ENCODE measurements around the gene NOTCH2. TPM values are rescaled to one million over a fixed set of nuclear protein-coding genes. Genes with fewer than 3 reads are reported as not detected.

The NOTCH2 gene
- total RNA-seq, 6 donors from 2014 or later: 71.0 to 119 (median 89.1) TPM

- 75 to 95% methylated on average over 1 to 4 of the region's 4 CpGs for WGBS, 2 donors
- Histone ChIP-seq H3K27me3 (no peaks in the 10 kb centered on the region), H3K4me3 (no peak overlapping the region), H3K9me3 (no peaks in the 10 kb centered on the region), H3K4me1 (no peaks in the 10 kb centered on the region), H3K36me3 (no peaks in the 10 kb centered on the region), H3K27ac (no peak overlapping the region)
- no peak for ATAC-seq (ENCODE audit: low FRiP score in 2 of 2)
- DNase-seq: no peak
- TF ChIP-seq EP300 (IDR thresholded peaks at IDR 0.05) (no peak), CTCF (IDR thresholded peaks at IDR 0.05) (no peak), POLR2A (IDR thresholded peaks at IDR 0.05) (no peak), POLR2AphosphoS5 (IDR thresholded peaks at IDR 0.05) (no peak)
Measured at GRCh38 chr1:119902775-119903442, 166.6 kb downstream of the NOTCH2 start.

DNA sequence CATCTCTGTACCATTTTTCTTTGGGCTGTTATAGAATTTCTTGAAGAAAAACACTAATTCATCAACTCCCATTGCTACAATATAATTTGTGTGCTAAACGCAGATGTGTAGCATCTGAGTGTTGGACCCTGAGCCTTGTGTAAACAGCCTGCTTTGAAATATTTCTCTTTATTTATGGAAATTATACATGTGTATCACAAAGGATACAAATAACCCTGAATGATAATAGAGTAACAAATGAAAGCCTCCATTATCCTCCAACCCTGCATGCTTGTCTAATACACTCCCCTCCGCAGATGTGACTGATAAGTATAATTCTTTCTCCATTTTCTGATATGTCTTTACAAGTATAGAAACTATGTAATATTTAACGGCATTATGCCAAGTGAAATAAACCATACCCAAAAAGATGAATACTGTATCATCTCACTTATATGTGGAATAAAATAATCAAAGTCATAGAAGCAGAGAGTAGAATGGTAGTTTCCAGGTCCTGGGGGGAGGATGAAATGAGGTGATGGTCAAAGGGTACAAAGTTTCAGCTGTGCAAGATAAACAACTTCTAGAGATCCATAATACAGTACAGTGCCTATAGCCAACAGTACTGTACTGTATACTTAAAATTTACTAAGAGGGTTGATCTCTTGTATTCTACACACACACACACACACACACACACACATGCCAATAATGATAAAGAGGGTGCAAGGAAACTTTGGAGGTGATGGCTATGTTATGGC lies 170.3 kb downstream of the NOTCH2 start:
- no peak for TF ChIP-seq EP300 (IDR thresholded peaks at IDR 0.05)
- TF ChIP-seq CTCF (IDR thresholded peaks at IDR 0.05): no peak

GRCh38 chr1:119898530-119898929 lies 170.9 kb downstream of the NOTCH2 start:
- WGBS, 2 donors: 84 to 85% methylated on average over 2 of the region's 2 CpGs
- TF ChIP-seq POLR2AphosphoS5 (IDR thresholded peaks at IDR 0.05): no peak
- no peak for TF ChIP-seq CTCF (IDR thresholded peaks at IDR 0.05)
- TF ChIP-seq EP300 (IDR thresholded peaks at IDR 0.05): no peak
- no peak for TF ChIP-seq POLR2A (IDR thresholded peaks at IDR 0.05)
- DNase-seq (no peak), ATAC-seq (ENCODE audit: low FRiP score in 2 of 2) (no peak)
- Histone ChIP-seq H3K4me3 (no peak overlapping the region), H3K27ac (no peak overlapping the region), H3K27me3 (no peaks in the 10 kb centered on the region), H3K36me3 (no peaks in the 10 kb centered on the region), H3K4me1 (no peaks in the 10 kb centered on the region), H3K9me3 (no peaks in the 10 kb centered on the region)

More for the DNA sequence above, 170.3 kb downstream of the NOTCH2 start:
- Histone ChIP-seq H3K9me3 (no peaks in the 10 kb centered on the region), H3K4me3 (no peak overlapping the region), H3K27me3 (no peaks in the 10 kb centered on the region), H3K27ac (no peak overlapping the region), H3K4me1 (no peaks in the 10 kb centered on the region), H3K36me3 (no peaks in the 10 kb centered on the region)
- ATAC-seq (ENCODE audit: low FRiP score in 2 of 2) (no peak), DNase-seq (no peak)
- 84 to 92% methylated on average over 3 of the region's 3 CpGs for WGBS, 2 donors

DNA sequence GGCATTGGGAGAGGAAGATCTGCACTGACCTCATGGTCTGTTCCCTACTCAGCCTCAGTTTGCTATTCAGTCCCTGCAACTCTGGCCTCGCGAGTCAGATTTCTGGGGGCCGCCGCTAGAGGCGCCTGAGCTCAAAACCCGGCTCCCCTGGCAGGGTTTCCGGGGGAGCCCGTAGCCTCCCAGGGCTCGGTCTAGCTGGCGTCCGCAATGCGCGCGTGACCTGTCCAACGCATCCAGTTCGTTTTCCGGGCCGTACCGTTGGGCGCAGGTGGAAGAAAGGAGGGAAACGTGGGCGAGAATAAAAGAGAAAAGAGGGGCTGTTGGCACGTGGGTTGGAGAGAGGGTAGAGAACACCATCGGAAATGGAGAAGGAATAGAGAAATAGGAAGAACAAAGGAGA lies 173.2 kb downstream of the NOTCH2 start, which contains the start of gene ADAM30:
ADAM30 (minus strand) TSS at position 213 of the 400 bp plus-strand sequence; CDS start at position 34, 179 bp downstream.
- Histone ChIP-seq H3K4me3 (no peak within 1 kb of the TSS), H3K27me3 (no peaks in the 10 kb centered on the region), H3K27ac (no peak within 1 kb of the TSS), H3K9me3 (no peaks in the 10 kb centered on the region), H3K4me1 (no peaks in the 10 kb centered on the region), H3K36me3 (no peaks in the 10 kb centered on the region)
- ATAC-seq (ENCODE audit: low FRiP score in 2 of 2) (no peak), DNase-seq (peak in 1 of 2 donors; percentile 61)
- 55 to 61% methylated on average over 20 to 24 of the region's 24 CpGs for WGBS, 2 donors
- TF ChIP-seq CTCF (IDR thresholded peaks at IDR 0.05) (no peak), POLR2A (IDR thresholded peaks at IDR 0.05) (no peak)
